Measurements from ENCODE around the gene A3GALT2.

The A3GALT2 gene

GRCh38 chr1:33331444-33332356, 10.8 kb upstream of the A3GALT2 start:
- no peak for DNase-seq

- no peak for DNase-seq
These were observed 10.0 kb upstream of the A3GALT2 start for GRCh38 chr1:33330906-33331305.

- no peak for DNase-seq
These were observed 9.5 kb upstream of the A3GALT2 start for GRCh38 chr1:33330361-33330890.

- DNase-seq, result no peak
These were observed 8.9 kb upstream of the A3GALT2 start for GRCh38 chr1:33329600-33330305.

GRCh38 chr1:33328817-33329216, 7.9 kb upstream of the A3GALT2 start:
- no peak for DNase-seq

- DNase-seq, result no peak
These were observed 6.9 kb upstream of the A3GALT2 start for GRCh38 chr1:33327587-33328325.

- DNase-seq, result no peak
These were observed 5.9 kb upstream of the A3GALT2 start for GRCh38 chr1:33326785-33327184.

- no peak for DNase-seq
These were observed 4.0 kb upstream of the A3GALT2 start for GRCh38 chr1:33324677-33325575.

- DNase-seq, result no peak
These were observed 3.0 kb upstream of the A3GALT2 start for GRCh38 chr1:33323663-33324477.

- no peak for DNase-seq
These were observed 2.1 kb upstream of the A3GALT2 start for GRCh38 chr1:33322870-33323585.

GRCh38 chr1:33322109-33322508, 1.2 kb upstream of the A3GALT2 start:
- no peak for DNase-seq

GRCh38 chr1:33321178-33321577, 280 bp upstream of the A3GALT2 start:
- no peak for DNase-seq

GRCh38 chr1:33319949-33320618, 814 bp downstream of the A3GALT2 start:
- no peak for DNase-seq

GRCh38 chr1:33319186-33319948, 1.5 kb downstream of the A3GALT2 start:
- no peak for DNase-seq

- DNase-seq, result no peak
These were observed 3.0 kb downstream of the A3GALT2 start for GRCh38 chr1:33317946-33318345.

- no peak for DNase-seq
These were observed 3.5 kb downstream of the A3GALT2 start for GRCh38 chr1:33317354-33317753.

- DNase-seq, result no peak
These were observed 4.3 kb downstream of the A3GALT2 start for GRCh38 chr1:33316601-33317000.

GRCh38 chr1:33314416-33314815, 6.5 kb downstream of the A3GALT2 start:
- no peak for DNase-seq

GRCh38 chr1:33312413-33312749, 8.5 kb downstream of the A3GALT2 start:
- no peak for DNase-seq
